ENCODE results near the gene PLEKHF1. TPM values are rescaled to one million over a fixed set of nuclear protein-coding genes. Genes with fewer than 3 reads are reported as not detected.
"Not testable (repeated sequence)": the region's sequence is repeated elsewhere in the genome, so short reads cannot be mapped to it uniquely, and the experiment has no call there.

Gene PLEKHF1
- total RNA-seq, 2 donors from 2014 or later, result 21.3 to 21.5 TPM

GRCh38 chr19:29696565-29696846 is 31.2 kb downstream of the PLEKHF1 start:
- H3K4me1 Mint-ChIP-seq (ENCODE audit: low read depth), result peaks cover 8% of the 10 kb centered on the region
- ATAC-seq (replicated peaks in 1 of 2) (no peak), DNase-seq (no peak)
- peak overlapping the region; percentile 33 for H3K27ac Mint-ChIP-seq
- no peak overlapping the region for H3K4me3 Mint-ChIP-seq
- peaks cover 0 to 2% of the 10 kb centered on the region in 2 donors for H3K9me3 Mint-ChIP-seq
- peaks cover 3 to 10% of the 10 kb centered on the region in 2 donors for H3K36me3 Mint-ChIP-seq (ENCODE audit: insufficient read depth in 2 of 2)
- H3K27me3 Mint-ChIP-seq (ENCODE audit: low read depth), result no peaks in the 10 kb centered on the region

DNA sequence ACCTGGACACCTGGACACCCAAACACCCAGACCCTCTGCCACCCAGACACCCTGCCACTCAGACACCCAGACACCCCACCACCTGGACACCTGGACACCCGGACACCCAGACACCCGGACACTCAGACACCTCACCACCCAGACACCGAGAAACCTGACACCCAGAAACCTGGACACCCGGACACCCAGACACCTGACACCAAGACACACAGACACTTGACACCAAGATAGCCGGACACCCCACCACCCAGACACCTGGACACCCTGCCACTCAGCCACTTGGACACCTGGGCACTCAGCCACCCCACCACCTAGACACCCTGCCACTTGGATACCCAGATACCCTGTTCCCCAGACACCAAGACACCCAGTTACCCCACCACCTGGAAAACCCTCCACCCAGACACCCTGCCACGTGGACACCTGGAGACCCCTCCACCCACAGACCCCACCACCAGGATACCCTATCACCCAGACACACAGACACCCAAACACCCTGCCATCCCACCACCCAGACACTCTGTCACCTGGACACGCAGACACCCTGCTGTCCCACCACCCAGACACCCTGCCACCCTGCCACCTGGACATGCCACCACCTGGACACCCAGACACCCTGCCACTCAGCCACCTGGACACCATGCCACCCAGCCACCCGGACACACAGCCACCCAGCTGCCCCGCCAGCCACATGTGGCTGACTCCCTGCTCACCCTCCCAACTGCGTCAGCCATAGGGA is 32.4 kb downstream of the PLEKHF1 start:
- ATAC-seq (replicated peaks in 1 of 2) (no peak), DNase-seq (no peak)
- no peak overlapping the region for H3K4me3 Mint-ChIP-seq
- H3K27me3 Mint-ChIP-seq (ENCODE audit: low read depth), result no peaks in the 10 kb centered on the region
- H3K4me1 Mint-ChIP-seq (ENCODE audit: low read depth), result peaks cover 8% of the 10 kb centered on the region
- peak overlapping the region; percentile 68 for H3K27ac Mint-ChIP-seq
- peaks cover 0 to 2% of the 10 kb centered on the region in 2 donors for H3K9me3 Mint-ChIP-seq
- H3K36me3 Mint-ChIP-seq (ENCODE audit: insufficient read depth in 2 of 2), result peaks cover 3 to 10% of the 10 kb centered on the region in 2 donors

GRCh38 chr19:29699861-29700260 is 34.6 kb downstream of the PLEKHF1 start:
- Mint-ChIP-seq H3K4me3 (no peak overlapping the region), H3K27ac (no peak overlapping the region), H3K4me1 (ENCODE audit: low read depth) (peaks cover 12% of the 10 kb centered on the region), H3K36me3 (ENCODE audit: insufficient read depth in 2 of 2) (peaks cover 3 to 10% of the 10 kb centered on the region in 2 donors), H3K9me3 (peaks cover 0 to 2% of the 10 kb centered on the region in 2 donors), H3K27me3 (ENCODE audit: low read depth) (no peaks in the 10 kb centered on the region)
- ATAC-seq (replicated peaks in 1 of 2) (no peak), DNase-seq (no peak)

DNA sequence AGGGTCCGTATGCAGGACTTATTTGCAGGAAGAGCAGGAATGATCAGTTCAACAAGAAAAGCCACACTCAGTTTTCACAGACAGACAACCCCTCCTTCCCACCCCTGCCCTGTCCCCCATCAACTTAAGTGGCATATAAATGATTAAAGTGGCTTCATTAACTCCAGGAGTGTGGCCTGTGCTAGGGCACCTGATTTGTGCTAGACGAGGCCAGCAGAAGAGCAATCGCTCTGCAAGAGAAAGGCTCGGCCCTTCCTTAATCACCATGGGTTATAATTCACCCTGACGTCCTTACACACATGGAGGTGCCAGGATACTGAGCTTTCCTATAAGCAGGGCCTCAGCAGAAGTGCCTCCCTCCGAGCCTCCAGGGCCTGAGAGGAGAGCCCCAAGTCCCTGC is 35.2 kb downstream of the PLEKHF1 start:
- H3K4me1 Mint-ChIP-seq (ENCODE audit: low read depth), result peaks cover 17% of the 10 kb centered on the region
- ATAC-seq (replicated peaks in 1 of 2) (no peak), DNase-seq (no peak)
- no peak overlapping the region for H3K4me3 Mint-ChIP-seq
- H3K27ac Mint-ChIP-seq, result no peak overlapping the region
- H3K9me3 Mint-ChIP-seq, result peaks cover 0 to under 1% of the 10 kb centered on the region in 2 donors
- H3K36me3 Mint-ChIP-seq (ENCODE audit: insufficient read depth in 2 of 2), result peaks cover 6 to 11% of the 10 kb centered on the region in 2 donors
- no peaks in the 10 kb centered on the region for H3K27me3 Mint-ChIP-seq (ENCODE audit: low read depth)

GRCh38 chr19:29702161-29702962 is 37.1 kb downstream of the PLEKHF1 start:
- H3K9me3 Mint-ChIP-seq, result no peaks in the 10 kb centered on the region
- peaks cover 3 to 8% of the 10 kb centered on the region in 2 donors for H3K36me3 Mint-ChIP-seq (ENCODE audit: insufficient read depth in 2 of 2)
- DNase-seq (no peak), ATAC-seq (replicated peaks in 1 of 2) (no peak)
- H3K4me3 Mint-ChIP-seq, result no peak overlapping the region
- no peaks in the 10 kb centered on the region for H3K27me3 Mint-ChIP-seq (ENCODE audit: low read depth)
- no peak overlapping the region for H3K27ac Mint-ChIP-seq
- H3K4me1 Mint-ChIP-seq (ENCODE audit: low read depth), result peaks cover 36% of the 10 kb centered on the region

DNA sequence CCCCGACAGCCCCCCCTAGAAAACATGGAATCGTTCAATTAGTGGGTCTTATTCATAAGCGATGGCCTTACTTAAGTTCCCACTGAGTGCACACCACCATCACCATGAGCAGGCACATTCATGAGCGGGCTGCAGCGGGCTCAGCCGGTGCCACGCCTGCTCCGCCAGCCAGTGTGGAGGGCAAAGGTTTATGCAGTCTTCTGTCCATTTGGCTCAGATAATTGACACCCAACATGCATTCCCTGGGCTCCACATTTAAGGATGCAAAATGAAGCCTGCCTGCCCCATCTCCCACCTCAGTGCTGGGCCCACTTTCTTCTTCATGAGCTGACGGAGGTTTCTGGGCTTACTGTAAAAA is 37.7 kb downstream of the PLEKHF1 start:
- ATAC-seq (replicated peaks in 1 of 2) (no peak), DNase-seq (no peak)
- Mint-ChIP-seq H3K4me1 (ENCODE audit: low read depth) (peaks cover 42% of the 10 kb centered on the region), H3K27me3 (ENCODE audit: low read depth) (no peaks in the 10 kb centered on the region), H3K9me3 (no peaks in the 10 kb centered on the region), H3K27ac (no peak overlapping the region), H3K4me3 (no peak overlapping the region), H3K36me3 (ENCODE audit: insufficient read depth in 2 of 2) (peaks cover 7 to 11% of the 10 kb centered on the region in 2 donors)

DNA sequence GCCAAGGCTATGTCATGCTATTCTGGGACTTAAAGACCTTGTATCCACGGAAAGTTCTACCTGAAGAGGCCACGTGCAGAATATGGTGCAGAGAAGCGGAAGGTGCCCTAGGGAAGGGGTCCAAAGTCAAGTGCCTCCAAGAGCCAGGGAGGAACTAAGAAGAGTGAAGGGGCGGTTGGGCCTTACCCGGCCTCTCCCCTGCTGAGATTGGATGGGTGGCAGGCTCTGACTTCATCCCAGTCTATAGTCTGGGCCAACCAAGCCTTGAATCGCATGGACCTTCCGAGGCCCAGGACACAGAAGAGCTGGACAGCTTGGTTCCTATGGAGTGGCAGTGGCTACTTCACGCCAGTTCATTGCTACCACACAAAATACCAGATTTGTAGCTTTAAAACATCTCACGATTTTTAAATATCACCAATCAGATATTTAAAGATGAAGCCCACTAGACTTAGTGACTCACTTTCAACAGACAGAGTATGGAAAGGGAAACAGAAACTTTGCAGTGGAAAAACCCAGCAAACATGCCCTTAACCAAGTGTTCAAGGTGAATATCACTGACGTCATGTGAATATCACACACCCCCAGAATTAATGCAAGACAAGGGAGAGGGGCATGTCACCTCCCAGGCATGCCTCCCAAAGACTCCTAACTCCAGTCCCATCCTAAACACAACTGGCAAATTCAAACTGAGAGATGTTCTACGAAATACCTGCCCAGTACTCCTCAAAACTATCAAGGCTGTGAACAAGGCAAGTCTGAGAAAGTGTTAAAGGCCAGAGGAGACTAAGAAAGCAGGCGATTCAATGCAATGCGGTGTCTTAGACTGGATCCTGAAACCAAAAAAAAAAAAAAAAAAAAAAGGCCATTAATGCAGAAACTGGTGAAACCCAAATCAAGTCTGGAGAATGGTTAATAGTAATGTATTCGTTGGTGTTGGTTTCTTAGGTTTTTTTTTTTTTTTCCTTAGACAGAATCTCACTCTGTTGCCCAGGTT is 39.6 kb downstream of the PLEKHF1 start:
- peak; percentile 83 to 86 for ATAC-seq (replicated peaks in 1 of 2)
- Mint-ChIP-seq H3K27ac (peak overlapping the region; percentile 73), H3K36me3 (ENCODE audit: insufficient read depth in 2 of 2) (peaks cover 7 to 11% of the 10 kb centered on the region in 2 donors), H3K27me3 (ENCODE audit: low read depth) (no peaks in the 10 kb centered on the region), H3K4me1 (ENCODE audit: low read depth) (peaks cover 57% of the 10 kb centered on the region), H3K9me3 (no peaks in the 10 kb centered on the region), H3K4me3 (peak overlapping the region; percentile 55 to 74)
- DNase-seq, result peak in 1 of 2 donors; percentile 43

DNA sequence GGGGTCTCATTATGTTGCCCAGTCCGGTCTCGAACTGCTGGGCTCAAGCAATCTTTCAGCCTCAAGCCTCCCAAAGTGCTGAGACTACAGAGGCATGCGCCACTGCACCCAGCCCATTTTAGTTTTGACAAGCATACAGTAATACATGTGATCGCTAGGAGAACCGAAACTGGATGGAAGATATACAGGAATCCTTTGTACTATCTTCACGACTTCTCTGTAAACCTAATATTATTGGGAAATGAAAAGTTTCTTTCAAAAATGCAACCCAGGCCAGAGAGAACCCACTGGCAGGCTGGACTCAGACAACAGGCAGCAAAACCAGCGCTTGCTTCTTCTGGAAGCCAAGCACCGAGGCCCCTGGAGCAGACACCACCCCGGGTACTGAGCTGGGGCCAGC is 40.4 kb downstream of the PLEKHF1 start:
- Mint-ChIP-seq H3K4me1 (ENCODE audit: low read depth) (peaks cover 66% of the 10 kb centered on the region), H3K36me3 (ENCODE audit: insufficient read depth in 2 of 2) (peaks cover 7 to 14% of the 10 kb centered on the region in 2 donors), H3K27ac (peak overlapping the region; percentile 73), H3K27me3 (ENCODE audit: low read depth) (no peaks in the 10 kb centered on the region), H3K9me3 (no peaks in the 10 kb centered on the region), H3K4me3 (peak overlapping the region in 1 of 2 donors; percentile 74)
- no peak for ATAC-seq (replicated peaks in 1 of 2)
- DNase-seq, result no peak

- ATAC-seq (replicated peaks in 1 of 2) (no peak), DNase-seq (no peak)
- Mint-ChIP-seq H3K9me3 (no peaks in the 10 kb centered on the region), H3K36me3 (ENCODE audit: insufficient read depth in 2 of 2) (peaks cover 7 to 14% of the 10 kb centered on the region in 2 donors), H3K4me3 (no peak overlapping the region), H3K4me1 (ENCODE audit: low read depth) (peaks cover 75% of the 10 kb centered on the region), H3K27me3 (ENCODE audit: low read depth) (no peaks in the 10 kb centered on the region), H3K27ac (peak overlapping the region; percentile 19)
These were observed 41.4 kb downstream of the PLEKHF1 start for GRCh38 chr19:29706635-29707034.

- ATAC-seq (replicated peaks in 1 of 2) (no peak), DNase-seq (no peak)
- Mint-ChIP-seq H3K4me1 (ENCODE audit: low read depth) (peaks cover 96% of the 10 kb centered on the region), H3K9me3 (no peaks in the 10 kb centered on the region), H3K4me3 (peak overlapping the region in 1 of 2 donors; percentile 22), H3K36me3 (ENCODE audit: insufficient read depth in 2 of 2) (peaks cover 8 to 16% of the 10 kb centered on the region in 2 donors), H3K27ac (peak overlapping the region; percentile 21), H3K27me3 (ENCODE audit: low read depth) (no peaks in the 10 kb centered on the region)
These were observed 43.5 kb downstream of the PLEKHF1 start for GRCh38 chr19:29708554-29709439.

GRCh38 chr19:29709440-29709798 is 44.2 kb downstream of the PLEKHF1 start:
- not testable (repeated sequence) for DNase-seq; H3K4me3 Mint-ChIP-seq; H3K9me3 Mint-ChIP-seq; ATAC-seq (replicated peaks in 1 of 2); H3K27me3 Mint-ChIP-seq (ENCODE audit: low read depth)
- H3K36me3 Mint-ChIP-seq (ENCODE audit: insufficient read depth in 2 of 2), result peaks cover 11 to 18% of the 10 kb centered on the region in 2 donors
- H3K27ac Mint-ChIP-seq, result peak overlapping the region; percentile 63
- H3K4me1 Mint-ChIP-seq (ENCODE audit: low read depth), result peaks cover 96% of the 10 kb centered on the region

- H3K27me3 Mint-ChIP-seq (ENCODE audit: low read depth), result no peaks in the 10 kb centered on the region
- peaks cover 89% of the 10 kb centered on the region for H3K4me1 Mint-ChIP-seq (ENCODE audit: low read depth)
- H3K27ac Mint-ChIP-seq, result peak overlapping the region; percentile 74
- ATAC-seq (replicated peaks in 1 of 2) (no peak), DNase-seq (no peak)
- H3K4me3 Mint-ChIP-seq, result peak overlapping the region; percentile 91
- H3K36me3 Mint-ChIP-seq (ENCODE audit: insufficient read depth in 2 of 2), result peaks cover 8 to 19% of the 10 kb centered on the region in 2 donors
- H3K9me3 Mint-ChIP-seq, result no peaks in the 10 kb centered on the region
These were observed 46.4 kb downstream of the PLEKHF1 start for GRCh38 chr19:29711584-29712132.

All from activated T-cell treated with anti-CD3 and anti-CD28 coated beads, Interleukin-2, amount 50 U/mL, for 72 hours (primary cell).